HG03457 (cell line): ENCODE measurements around the gene PCTP.

Source experiments
- ATAC-seq: cut with Tn5 transposase; IDR thresholded peaks from one replicate; pipeline ENCODE4 v1.9.1; 2021; ENCODE audit warnings: moderate number of reproducible peaks; ENCODE audit not compliant: unreplicated experiment

Gene PCTP

DNA sequence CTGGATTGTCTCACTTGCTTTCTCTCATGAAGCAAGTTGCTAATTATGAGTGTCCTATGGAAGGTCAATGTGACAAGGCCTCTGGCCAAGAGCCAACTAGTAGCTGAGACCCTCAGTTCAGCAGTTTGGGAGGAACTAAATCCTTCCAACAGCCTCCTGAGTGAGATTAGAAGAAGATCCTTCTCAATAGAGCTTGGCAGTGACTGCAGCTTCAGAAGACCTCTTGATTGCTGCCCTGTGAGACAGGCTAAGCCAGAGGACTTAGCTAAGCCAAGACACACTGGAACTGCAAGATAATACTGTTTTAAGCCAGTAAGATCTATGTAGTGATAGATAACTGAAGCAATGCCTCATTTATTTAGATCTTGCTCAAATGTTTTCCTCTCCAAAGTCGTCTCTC lies 34.3 kb downstream of the PCTP start:
- ATAC-seq = no peak

DNA sequence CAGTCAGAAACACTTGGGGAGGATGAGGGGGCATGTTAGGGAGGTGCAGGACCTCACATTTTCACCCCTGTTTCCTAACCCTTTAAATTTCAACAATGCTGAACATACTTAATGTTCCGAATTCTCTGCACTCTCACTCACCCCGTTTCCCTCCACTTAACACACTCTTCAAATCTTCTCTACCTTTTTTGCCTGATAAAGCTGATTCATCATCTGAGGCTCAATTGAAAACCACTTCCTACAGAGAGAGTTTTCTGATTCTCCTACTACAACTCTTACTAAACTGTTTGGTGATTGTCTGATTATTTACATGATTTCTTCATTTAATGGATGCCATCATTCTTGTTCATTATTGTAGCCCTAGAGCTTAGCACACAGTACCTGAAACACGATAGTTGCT lies 42.4 kb downstream of the PCTP start:
- no peak for ATAC-seq

DNA sequence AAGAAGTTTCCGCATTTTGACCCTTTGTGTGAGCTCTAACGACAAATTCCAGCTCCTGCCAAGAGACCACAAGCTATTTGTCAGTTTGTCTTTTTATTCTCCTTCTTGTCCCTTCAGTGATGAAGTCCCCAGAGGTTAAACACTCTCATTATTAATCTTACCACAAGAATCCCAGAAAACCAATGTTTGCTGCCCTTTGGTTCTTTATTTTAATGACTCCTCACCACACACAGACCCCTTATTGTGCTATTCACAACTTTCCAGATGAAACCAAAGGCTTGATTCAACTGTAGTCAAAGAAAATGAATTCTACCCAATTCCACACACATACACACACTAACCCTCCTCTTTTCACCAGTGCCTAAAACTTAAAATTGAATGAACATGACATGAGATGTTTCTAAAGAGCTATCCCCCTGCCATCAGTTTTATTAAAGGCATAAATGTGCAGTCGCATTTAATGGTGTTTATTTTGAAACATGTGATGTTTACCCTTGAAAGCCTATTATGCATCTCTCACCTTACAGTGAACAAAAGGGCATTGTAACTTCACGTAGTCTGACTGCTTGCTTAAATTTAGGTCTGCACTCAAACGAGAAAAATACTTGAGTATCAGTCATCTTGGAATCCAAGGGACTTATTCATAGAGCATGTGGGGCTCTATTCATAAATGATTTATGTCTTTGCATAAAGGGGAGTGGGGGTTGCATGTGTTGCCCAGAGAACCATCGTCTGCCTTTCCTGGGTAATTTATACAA lies 44.1 kb downstream of the PCTP start:
- no peak for ATAC-seq

DNA sequence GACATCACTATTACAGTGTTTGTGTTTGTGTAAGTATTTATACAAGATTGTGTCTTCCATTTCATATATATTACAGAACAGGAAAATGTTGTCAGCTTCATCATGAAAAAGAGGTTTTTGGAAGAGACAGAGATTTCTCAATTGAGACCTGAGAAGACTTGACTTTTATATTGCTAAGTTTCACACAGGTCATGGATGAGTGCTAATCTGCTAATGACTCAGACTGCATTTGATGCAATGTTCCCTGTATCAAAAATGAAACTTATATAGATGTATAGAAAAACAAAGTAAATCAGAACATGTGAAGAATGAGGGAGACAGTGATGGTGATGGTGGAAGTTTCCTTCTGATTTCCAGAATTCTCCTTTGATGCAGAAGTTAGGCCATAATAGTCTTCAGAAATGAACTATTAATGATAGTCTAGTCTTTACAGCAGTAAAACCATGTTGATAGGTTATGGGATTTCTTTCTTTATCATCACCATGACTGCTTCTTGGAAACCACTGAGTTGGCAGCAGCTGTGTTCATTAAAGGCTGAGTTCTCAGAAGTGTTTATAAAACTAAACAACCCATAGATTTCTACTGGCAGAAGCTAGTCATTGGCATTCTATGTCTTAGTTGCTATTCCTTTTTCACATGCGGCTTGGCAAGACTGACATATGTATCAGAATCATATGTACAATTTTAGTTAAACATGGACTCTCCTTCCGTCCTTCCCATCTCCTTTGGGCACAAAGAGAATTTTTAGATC lies 56.1 kb downstream of the PCTP start:
- ATAC-seq = no peak

DNA sequence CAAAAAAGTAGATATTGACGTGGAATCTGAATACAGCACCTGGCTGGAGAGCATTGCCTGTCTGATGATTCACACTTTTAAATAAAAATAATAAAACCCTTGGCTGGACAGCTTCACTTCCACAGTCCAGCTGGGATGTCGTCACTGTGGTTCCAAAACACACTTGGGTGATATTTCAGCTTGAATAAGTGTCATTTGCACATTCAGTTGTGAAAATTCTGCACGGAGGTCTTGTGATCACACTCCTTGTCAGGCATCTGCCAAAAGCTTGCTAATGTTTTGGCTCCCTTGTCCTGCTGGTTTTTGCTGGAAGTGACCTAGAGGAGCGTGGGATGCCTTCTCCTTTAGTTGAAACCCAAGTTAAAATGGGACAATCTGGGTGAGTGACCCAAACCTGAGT lies 60.7 kb downstream of the PCTP start:
- ATAC-seq = no peak

DNA sequence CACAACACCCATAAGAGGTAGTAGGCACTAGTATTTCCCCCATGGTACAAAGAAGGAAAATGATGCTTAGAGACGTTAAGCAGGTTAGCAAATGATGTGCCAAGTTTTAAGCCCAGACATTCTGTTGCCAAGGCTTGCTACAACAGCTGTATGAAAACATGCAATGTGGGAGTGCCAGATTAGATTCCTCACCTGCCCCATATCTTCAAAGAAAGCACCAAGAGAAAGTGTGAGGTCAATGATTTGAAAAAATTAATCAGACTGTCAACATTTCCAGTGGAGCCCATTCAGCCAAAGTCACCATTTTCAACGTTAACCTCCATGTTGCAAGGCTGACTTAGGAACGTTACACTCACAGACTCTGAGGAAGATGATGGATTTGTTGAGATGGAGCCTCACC lies 61.5 kb downstream of the PCTP start:
- no peak for ATAC-seq

DNA sequence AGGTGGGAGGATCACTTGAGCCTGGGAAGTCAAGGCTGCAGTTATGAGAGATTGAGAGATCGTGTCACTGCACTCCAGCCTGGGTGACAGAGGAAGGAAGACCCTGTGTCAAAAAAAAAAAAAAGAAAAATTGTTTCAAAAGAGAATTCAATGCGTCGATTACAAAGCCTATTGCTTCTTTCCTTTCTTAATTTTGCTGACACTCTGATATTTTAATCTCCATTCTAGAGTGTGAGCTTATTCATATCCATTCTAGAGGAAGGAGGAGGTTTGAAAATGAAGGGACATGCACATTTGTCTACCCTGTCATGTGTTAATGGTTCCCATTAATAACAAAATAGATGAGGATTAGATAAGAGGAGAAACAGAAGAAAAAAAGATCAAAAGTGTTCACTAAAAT lies 63.1 kb downstream of the PCTP start:
- no peak for ATAC-seq

DNA sequence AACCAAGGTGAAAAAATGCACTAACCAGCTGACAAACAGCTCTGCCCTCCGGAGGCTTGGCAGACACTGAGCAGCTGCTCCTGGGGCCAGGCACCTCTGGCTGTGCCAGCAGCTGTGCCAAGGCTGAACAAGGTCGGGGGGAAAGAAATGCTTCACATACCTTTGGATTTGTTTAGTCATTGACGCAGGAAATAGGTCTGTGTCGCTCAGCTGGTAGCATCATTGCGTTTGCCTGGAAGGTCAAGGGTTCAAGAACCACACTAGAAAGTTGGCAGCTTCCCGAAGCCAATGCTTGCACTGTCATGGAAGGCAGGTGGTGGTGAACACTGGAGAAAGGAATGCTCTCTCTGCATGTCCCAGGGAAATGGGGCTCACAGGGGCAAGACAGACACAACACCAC lies 63.5 kb downstream of the PCTP start:
- no peak for ATAC-seq

DNA sequence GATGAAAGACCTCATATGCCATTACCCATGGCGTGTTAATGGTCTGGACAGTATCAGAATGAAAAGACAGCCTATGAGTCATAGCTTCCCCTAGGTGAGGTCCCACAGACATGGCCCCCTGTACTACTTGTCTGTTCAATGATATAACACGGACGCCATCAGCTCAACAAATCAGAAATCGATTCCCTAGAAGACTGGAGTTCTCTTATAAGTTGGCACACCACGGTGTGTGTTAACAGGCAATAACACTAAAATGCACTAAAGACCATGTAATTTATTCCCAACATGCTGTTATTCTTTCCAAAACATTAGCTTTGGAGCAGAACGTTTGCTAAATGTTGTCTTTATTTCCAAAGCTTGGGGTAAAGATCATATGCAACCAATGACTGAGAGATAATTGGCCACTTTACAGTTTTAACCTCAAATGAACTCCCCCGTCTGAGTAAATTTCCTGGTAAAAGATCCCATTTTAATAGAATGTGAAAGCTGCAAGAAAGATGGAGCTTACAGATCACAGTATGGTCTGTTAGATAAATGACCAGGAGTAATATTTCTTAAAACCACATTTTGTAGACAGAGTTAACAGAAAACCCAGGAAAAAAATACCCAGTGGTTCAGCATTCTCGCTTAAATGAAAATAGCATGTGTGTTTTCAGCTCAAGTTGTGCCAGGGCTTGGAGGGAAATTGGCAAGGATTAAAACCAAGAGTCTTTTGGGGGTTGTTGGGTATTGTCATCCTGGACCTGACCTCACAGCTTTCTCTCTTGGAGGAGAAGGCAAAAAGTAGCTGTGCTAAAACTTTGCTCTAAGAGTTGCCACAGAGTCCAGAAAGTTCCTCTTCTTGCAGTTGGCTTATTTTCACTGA lies 65.9 kb downstream of the PCTP start:
- ATAC-seq = no peak

DNA sequence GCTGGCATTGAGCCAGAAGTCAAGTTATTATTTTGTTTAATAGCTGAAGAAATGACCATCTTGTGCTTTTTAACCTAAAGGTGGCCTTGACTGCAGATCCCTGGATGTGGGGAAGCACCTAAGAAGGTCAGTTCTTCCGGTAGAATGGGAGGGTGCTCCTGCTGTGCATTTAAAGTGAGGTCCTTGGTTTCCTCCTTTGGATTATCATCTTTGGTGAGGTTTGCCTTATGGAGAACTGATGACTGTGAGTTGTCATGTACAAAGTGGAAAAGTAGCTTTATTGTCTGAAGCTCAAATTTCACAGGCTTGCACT lies 66.5 kb downstream of the PCTP start:
- no peak for ATAC-seq

DNA sequence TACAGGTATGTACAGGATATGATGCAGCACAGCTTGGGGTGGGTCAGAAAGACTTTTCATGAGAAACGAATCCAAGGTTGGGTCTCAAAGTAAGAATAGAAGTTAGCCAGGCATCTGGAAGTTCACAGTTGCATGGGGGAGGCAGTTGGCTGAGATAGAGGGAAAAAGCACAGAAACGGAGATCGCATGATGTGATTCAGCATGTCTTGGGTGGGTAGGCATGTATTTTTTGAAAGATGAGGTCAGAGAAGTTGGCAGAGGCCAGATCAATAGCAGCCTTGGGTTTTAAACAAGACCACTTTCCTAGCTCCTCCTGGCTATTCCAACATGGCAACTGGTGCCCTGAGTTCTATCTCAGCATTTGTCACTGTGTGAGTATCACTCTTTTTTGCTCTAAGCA lies 67.2 kb downstream of the PCTP start:
- no peak for ATAC-seq

DNA sequence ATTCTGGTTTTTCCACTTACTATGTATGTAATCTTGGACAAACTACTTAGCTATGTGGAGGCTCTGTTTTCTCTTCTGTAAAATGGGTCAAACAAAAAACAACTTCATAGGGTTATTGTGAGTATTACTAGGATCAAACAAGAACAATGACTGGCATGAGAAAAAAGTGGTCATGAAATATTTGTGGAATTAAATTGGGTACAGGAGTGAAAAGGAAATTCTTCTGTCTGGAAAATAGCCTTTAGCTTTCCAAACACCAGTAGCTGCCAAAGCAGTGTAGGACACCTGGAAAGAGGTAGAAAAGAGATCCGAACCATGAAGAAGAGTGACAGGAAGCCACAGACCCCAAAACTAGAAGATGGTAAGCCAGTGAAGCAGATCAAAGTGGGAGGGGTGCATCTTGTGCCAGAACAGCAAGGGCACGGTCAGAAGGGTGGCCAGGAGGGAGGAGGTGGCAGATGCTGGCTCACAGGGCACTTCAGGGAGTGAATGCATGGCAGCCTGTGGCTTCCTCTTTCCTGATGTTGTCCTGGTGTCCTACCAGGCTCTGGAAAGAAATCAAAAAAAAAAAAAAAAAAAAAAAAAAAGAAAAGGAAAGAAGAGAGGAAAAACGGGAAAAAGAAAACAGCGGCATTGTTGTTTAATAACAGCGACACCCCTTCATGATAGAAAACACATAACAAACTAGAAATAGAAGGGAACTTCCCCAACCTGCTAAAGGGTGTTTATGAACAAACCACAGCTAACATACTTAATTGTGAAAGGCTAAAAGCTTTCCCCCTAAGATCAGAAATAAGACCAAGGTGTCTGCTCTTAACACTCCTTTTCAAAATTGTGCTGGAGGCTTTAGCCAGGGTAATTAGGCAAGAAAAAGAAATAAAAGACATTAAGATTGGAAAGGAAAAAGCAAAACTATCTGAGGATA lies 67.9 kb downstream of the PCTP start:
- ATAC-seq = no peak

DNA sequence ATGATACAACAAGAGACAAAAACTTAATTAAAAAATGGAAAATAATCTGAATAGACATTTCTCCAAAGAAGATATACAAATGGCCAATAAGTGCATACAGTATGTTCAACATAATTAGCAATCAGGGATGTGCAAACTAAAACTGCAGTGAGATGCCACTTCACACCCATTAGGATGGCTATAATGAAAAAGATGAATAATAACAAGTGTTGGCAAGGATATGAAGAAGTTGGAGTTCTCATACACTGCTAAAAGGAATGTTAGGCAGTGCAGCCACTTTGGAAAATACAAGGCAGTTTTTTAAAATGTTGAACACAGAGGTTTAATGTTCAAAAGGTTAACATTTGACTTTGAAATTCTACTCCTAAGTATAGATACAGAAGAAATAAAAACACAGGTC lies 69.8 kb downstream of the PCTP start:
- ATAC-seq = no peak

DNA sequence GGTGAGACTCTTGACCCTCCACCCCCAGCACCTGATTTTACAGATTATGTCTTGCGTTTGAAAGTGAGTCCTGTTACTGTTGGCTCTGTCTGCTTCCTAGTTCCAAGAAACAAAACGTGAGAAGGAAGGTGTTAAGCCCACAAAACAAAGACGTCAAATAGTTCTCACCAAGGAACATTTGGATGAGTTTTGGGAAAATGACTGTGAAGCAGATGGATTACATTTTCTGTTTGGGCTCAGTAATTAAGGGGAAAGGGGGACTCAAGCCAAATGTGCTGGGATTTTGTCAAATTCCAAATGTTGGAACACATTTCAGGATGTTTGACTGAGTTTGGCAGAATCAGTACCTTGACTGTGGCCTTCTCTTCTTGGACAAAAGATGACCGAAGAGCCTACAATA lies 71.2 kb downstream of the PCTP start:
- ATAC-seq = no peak

DNA sequence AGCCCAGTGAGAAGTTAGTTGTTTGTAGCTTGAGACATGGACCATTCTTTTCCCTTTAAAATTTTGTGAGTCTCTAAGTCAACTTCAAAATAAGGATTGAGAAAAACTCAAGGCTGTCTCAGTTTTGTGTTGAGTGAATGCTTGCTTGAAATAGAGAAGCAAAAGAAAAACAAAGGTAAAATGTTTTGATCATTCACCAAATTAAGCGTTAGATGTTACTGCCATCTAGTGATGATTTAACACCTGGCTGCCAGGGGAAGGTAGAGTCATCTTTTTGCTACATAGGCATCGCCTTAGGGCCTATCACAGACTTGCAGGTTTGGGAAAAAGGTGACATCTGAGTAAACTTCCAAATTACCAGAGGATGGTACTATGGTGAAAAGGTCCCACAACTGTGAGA lies 74.4 kb downstream of the PCTP start:
- no peak for ATAC-seq
